H9 (cell line): ENCODE results near the gene PLXNB2. TPM values are rescaled to one million over a fixed set of nuclear protein-coding genes. Genes with fewer than 3 reads are reported as not detected.

Experiments used
- DNase-seq: peaks from one replicate; pipeline ENCODE4 v3.0.0-alpha.2; 2017
- H2AFZ ChIP-seq: one replicate; pipeline ENCODE4 v1.6.1; 2013; ENCODE audit warnings: mild to moderate bottlenecking, low read length, control low read depth, moderate library complexity
- H2AK5ac ChIP-seq: 2 replicates; pipeline ENCODE4 v1.6.1; 2013; ENCODE audit warnings: low read length, control low read depth, mixed read lengths; ENCODE audit not compliant: insufficient read length
- H2BK120ac ChIP-seq: one replicate; pipeline ENCODE4 v1.6.1; 2013; ENCODE audit warnings: low read depth, mild to moderate bottlenecking, low read length, control low read depth, inconsistent platforms; ENCODE audit not compliant: poor library complexity, severe bottlenecking
- H2BK12ac ChIP-seq: 2 replicates; pipeline ENCODE4 v1.6.1; 2013; ENCODE audit warnings: low read length, control low read depth, mixed read lengths, low read depth; ENCODE audit not compliant: insufficient read length
- H2BK15ac ChIP-seq: 2 replicates; pipeline ENCODE4 v1.6.1; 2013; ENCODE audit warnings: low read depth, low read length, control low read depth
- H2BK20ac ChIP-seq: one replicate; pipeline ENCODE4 v1.6.1; 2013; ENCODE audit warnings: low read depth, mild to moderate bottlenecking, low read length, control low read depth, inconsistent platforms; ENCODE audit not compliant: poor library complexity, severe bottlenecking
- H2BK5ac ChIP-seq: 2 replicates; pipeline ENCODE4 v1.6.1; 2013; ENCODE audit warnings: low read length, control low read depth, mixed read lengths; ENCODE audit not compliant: insufficient read length
- H3K14ac ChIP-seq: 2 replicates; pipeline ENCODE4 v1.6.1; 2013; ENCODE audit warnings: low read length, control low read depth; ENCODE audit not compliant: insufficient read depth
- H3K18ac ChIP-seq: 2 replicates; pipeline ENCODE4 v1.6.1; 2013; ENCODE audit warnings: low read depth, mild to moderate bottlenecking, mixed read lengths, low read length, control low read depth; ENCODE audit not compliant: insufficient read length
- H3K23ac ChIP-seq: 2 replicates; pipeline ENCODE4 v1.6.1; 2013; ENCODE audit warnings: low read length, control low read depth, mixed read lengths, low read depth; ENCODE audit not compliant: insufficient read length
- H3K23me2 ChIP-seq: 2 replicates; pipeline ENCODE4 v1.6.1; 2013; ENCODE audit warnings: low read depth, mild to moderate bottlenecking, mixed read lengths, low read length, control low read depth; ENCODE audit not compliant: insufficient read length, poor library complexity, severe bottlenecking
- H3K27ac ChIP-seq: 2 replicates; pipeline ENCODE4 v1.5.1; 2013; ENCODE audit warnings: low read length, control low read depth, mixed read lengths, low read depth; ENCODE audit not compliant: insufficient read length
- H3K27me3 ChIP-seq: 2 replicates; pipeline ENCODE4 v1.6.1; 2013; ENCODE audit warnings: low read length, control low read depth, inconsistent platforms; ENCODE audit not compliant: insufficient read depth
- H3K4ac ChIP-seq: 2 replicates; pipeline ENCODE4 v1.6.1; 2013; ENCODE audit warnings: low read depth, mild to moderate bottlenecking, control low read depth, inconsistent platforms, low read length, moderate library complexity
- H3K4me1 ChIP-seq: 2 replicates; pipeline ENCODE4 v1.6.1; 2013; ENCODE audit warnings: low read length, control low read depth, inconsistent platforms; ENCODE audit not compliant: insufficient read depth
- H3K4me2 ChIP-seq: 2 replicates; pipeline ENCODE4 v1.6.1; 2013; ENCODE audit warnings: low read length, control low read depth, mixed read lengths; ENCODE audit not compliant: insufficient read length, insufficient read depth
- H3K56ac ChIP-seq: 2 replicates; pipeline ENCODE4 v1.6.1; 2013; ENCODE audit warnings: low read depth, mild to moderate bottlenecking, mixed read lengths, low read length, control low read depth; ENCODE audit not compliant: insufficient read length
- H3K79me1 ChIP-seq: 2 replicates; pipeline ENCODE4 v1.6.1; 2013; ENCODE audit warnings: low read depth, mild to moderate bottlenecking, moderate library complexity, low read length, control low read depth, inconsistent platforms; ENCODE audit not compliant: insufficient read depth, poor library complexity, severe bottlenecking
- H3K79me2 ChIP-seq: 2 replicates; pipeline ENCODE4 v1.6.1; 2013; ENCODE audit warnings: low read length, control low read depth, inconsistent platforms; ENCODE audit not compliant: insufficient read depth
- H3K9ac ChIP-seq: 2 replicates; pipeline ENCODE4 v1.6.1; 2013; ENCODE audit warnings: low read length, control low read depth, mixed read lengths; ENCODE audit not compliant: insufficient read length; ENCODE audit errors: extremely low read depth
- H3K9me3 ChIP-seq: one replicate; pipeline ENCODE4 v1.6.1; 2013; ENCODE audit warnings: low read depth, low read length, inconsistent platforms; ENCODE audit not compliant: control insufficient read depth
- H3T11ph ChIP-seq: one replicate; pipeline ENCODE4 v1.6.1; 2013; ENCODE audit warnings: mild to moderate bottlenecking, low read length, control low read depth, inconsistent platforms
- H4K20me1 ChIP-seq: one replicate; pipeline ENCODE4 v1.6.1; 2013; ENCODE audit not compliant: control insufficient read depth, insufficient read length, insufficient read depth
- H4K5ac ChIP-seq: 2 replicates; pipeline ENCODE4 v1.6.1; 2013; ENCODE audit warnings: low read depth, mild to moderate bottlenecking, mixed read lengths, low read length, control low read depth; ENCODE audit not compliant: insufficient read length
- H4K8ac ChIP-seq: replicated peaks from 2 replicates; pipeline ENCODE4 v1.6.1; 2013; ENCODE audit warnings: low read length, control low read depth, mixed read lengths, low read depth; ENCODE audit not compliant: insufficient read length
- H4K91ac ChIP-seq: 2 replicates; pipeline ENCODE4 v1.6.1; 2013; ENCODE audit warnings: low read depth, mild to moderate bottlenecking, moderate library complexity, mixed read lengths, low read length, control low read depth; ENCODE audit not compliant: insufficient read length
- H3K27ac Mint-ChIP-seq, 3 experiments: 2 replicates in 2 of 3; 3 replicates in 1 of 3; pipeline ENCODE4 v1.8.0; 2020 to 2021; ENCODE audit warnings: mixed read lengths in 3 of 3, mild to moderate bottlenecking in 1 of 3, moderate library complexity in 1 of 3
- H3K27me3 Mint-ChIP-seq: 2 replicates; pipeline ENCODE4 v1.8.0; 2021; ENCODE audit warnings: low read depth, mild to moderate bottlenecking, moderate library complexity, mixed read lengths
- H3K36me3 Mint-ChIP-seq, 3 experiments: 2 replicates in 2 of 3; 3 replicates in 1 of 3; pipeline ENCODE4 v1.8.0; 2020 to 2021; ENCODE audit warnings: low read depth in 3 of 3, mixed read lengths in 3 of 3; ENCODE audit not compliant: insufficient read depth in 1 of 3
- H3K4me1 Mint-ChIP-seq, 2 experiments: 2 replicates each; pipeline ENCODE4 v1.8.0; 2020; ENCODE audit warnings: mixed read lengths in 2 of 2
- H3K4me3 Mint-ChIP-seq, 2 experiments: 2 replicates in 1 of 2; 3 replicates in 1 of 2; pipeline ENCODE4 v1.8.0; 2020 to 2021; ENCODE audit warnings: mild to moderate bottlenecking in 2 of 2, mixed read lengths in 2 of 2, moderate library complexity in 1 of 2
- H3K9me3 Mint-ChIP-seq, 2 experiments: 2 replicates in 1 of 2; 3 replicates in 1 of 2; pipeline ENCODE4 v1.8.0; 2020; ENCODE audit warnings: mild to moderate bottlenecking in 2 of 2, mixed read lengths in 2 of 2, moderate library complexity in 1 of 2
- CTCF ChIP-seq: fragments of 200-600 bp; sonication (generic); conservative IDR thresholded peaks from 3 replicates; pipeline ENCODE4 v1.8.0; 2021; ENCODE audit warnings: antibody characterized with exemption, mild to moderate bottlenecking
- WGBS: extraction: QIAGEN DNeasy Blood & Tissue Kit; methylation state at CpG from one replicate; pipeline ENCODE4 v1.1.7; 2013; ENCODE audit warnings: missing lambda C conversion rate, low lambda C conversion rate, mixed read lengths; ENCODE audit not compliant: insufficient read length; ENCODE audit errors: extremely low coverage; 5-methylcytosine and 5-hydroxymethylcytosine counted together
- total RNA-seq: library from RNA; stranded (reverse); gene quantifications from 2 replicates; pipeline ENCODE4 v1.2.1, GENCODE V29; 2021

PLXNB2 gene
- total RNA-seq, 1 experiment from 2014 or later, result 87.6 TPM

GRCh38 chr22:50304528-50305392, 2.7 kb downstream of the PLXNB2 start:
- H3K4ac ChIP-seq, result no peak overlapping the region
- H2AFZ ChIP-seq, result no peak overlapping the region
- H3K27ac ChIP-seq, result no peak overlapping the region
- DNase-seq, result no peak
- H3K4me1 ChIP-seq, result no peaks in the 10 kb centered on the region; the same call in 1 of the 2 replicates
- H2AK5ac ChIP-seq, result no peak overlapping the region
- H3K9ac ChIP-seq, result no peak overlapping the region
- H3K27me3 ChIP-seq, result no peaks in the 10 kb centered on the region
- no peak overlapping the region for H4K5ac ChIP-seq
- H3K27ac Mint-ChIP-seq, result peak overlapping the region in 1 of 3 experiments; percentile 89; a peak in 2 of 7 replicates
- H2BK120ac ChIP-seq, result no peak overlapping the region
- H3K4me1 Mint-ChIP-seq, result peaks cover 18 to 31% of the 10 kb centered on the region in 2 experiments
- peak overlapping the region; percentile 34 for H3K18ac ChIP-seq
- no peak overlapping the region for H2BK15ac ChIP-seq
- H2BK5ac ChIP-seq, result no peak overlapping the region
- TF ChIP-seq CTCF, result no peak
- H3K23ac ChIP-seq, result no peak overlapping the region
- no peaks in the 10 kb centered on the region for H3K79me2 ChIP-seq
- H3K14ac ChIP-seq, result no peak overlapping the region; the same call in 1 of the 2 replicates
- H2BK12ac ChIP-seq, result no peak overlapping the region
- no peak overlapping the region for H3K56ac ChIP-seq
- no peak overlapping the region for H3K4me2 ChIP-seq
- no peak overlapping the region for H3T11ph ChIP-seq
- no peak overlapping the region for H4K8ac ChIP-seq
- H3K9me3 Mint-ChIP-seq, result no peaks in the 10 kb centered on the region
- no peaks in the 10 kb centered on the region for H4K20me1 ChIP-seq
- peaks cover 5% of the 10 kb centered on the region for H3K27me3 Mint-ChIP-seq
- H2BK20ac ChIP-seq, result no peak overlapping the region
- no peaks in the 10 kb centered on the region for H3K9me3 ChIP-seq
- H4K91ac ChIP-seq, result no peak overlapping the region
- peaks cover 10% of the 10 kb centered on the region for H3K23me2 ChIP-seq
- H3K79me1 ChIP-seq, result no peaks in the 10 kb centered on the region
- no CpG with 5 or more reads among the region's 22 CpGs for WGBS
- H3K36me3 Mint-ChIP-seq, result no peaks in the 10 kb centered on the region
- H3K4me3 Mint-ChIP-seq, result peak overlapping the region in 1 of 2 experiments; percentile 41; a peak in 1 of 5 replicates
